ENCODE data around the gene LHPP.

LHPP gene

GRCh38 chr10:124569623-124570470, 108.2 kb downstream of the LHPP start:
- TF ChIP-seq GATA3 (IDR thresholded peaks at IDR 0.05; ENCODE audit: low read depth, low read length) (no peak), GATA2 (IDR thresholded peaks at IDR 0.05; ENCODE audit: low read depth, low read length) (no peak)

- no peak for TF ChIP-seq GATA2 (IDR thresholded peaks at IDR 0.05; ENCODE audit: low read depth, low read length)
- no peak for TF ChIP-seq GATA3 (IDR thresholded peaks at IDR 0.05; ENCODE audit: low read depth, low read length)
These were observed 109.0 kb downstream of the LHPP start for GRCh38 chr10:124570646-124571045.

- TF ChIP-seq GATA2 (IDR thresholded peaks at IDR 0.05; ENCODE audit: low read depth, low read length) (no peak), GATA3 (IDR thresholded peaks at IDR 0.05; ENCODE audit: low read depth, low read length) (no peak)
These were observed 111.1 kb downstream of the LHPP start for GRCh38 chr10:124572751-124573150.

- TF ChIP-seq GATA2 (IDR thresholded peaks at IDR 0.05; ENCODE audit: low read depth, low read length) (no peak), GATA3 (IDR thresholded peaks at IDR 0.05; ENCODE audit: low read depth, low read length) (no peak)
These were observed 112.3 kb downstream of the LHPP start for GRCh38 chr10:124573726-124574455.

GRCh38 chr10:124574456-124575070, 112.9 kb downstream of the LHPP start:
- no peak for TF ChIP-seq GATA3 (IDR thresholded peaks at IDR 0.05; ENCODE audit: low read depth, low read length)
- no peak for TF ChIP-seq GATA2 (IDR thresholded peaks at IDR 0.05; ENCODE audit: low read depth, low read length)

- no peak for TF ChIP-seq GATA2 (IDR thresholded peaks at IDR 0.05; ENCODE audit: low read depth, low read length)
- TF ChIP-seq GATA3 (IDR thresholded peaks at IDR 0.05; ENCODE audit: low read depth, low read length) = no peak
These were observed 113.7 kb downstream of the LHPP start for GRCh38 chr10:124575107-124576035.

- TF ChIP-seq GATA3 (IDR thresholded peaks at IDR 0.05; ENCODE audit: low read depth, low read length) = no peak
- TF ChIP-seq GATA2 (IDR thresholded peaks at IDR 0.05; ENCODE audit: low read depth, low read length) = no peak
These were observed 115.2 kb downstream of the LHPP start for GRCh38 chr10:124576526-124577420.

- TF ChIP-seq GATA2 (IDR thresholded peaks at IDR 0.05; ENCODE audit: low read depth, low read length) = no peak
- no peak for TF ChIP-seq GATA3 (IDR thresholded peaks at IDR 0.05; ENCODE audit: low read depth, low read length)
These were observed 116.0 kb downstream of the LHPP start for GRCh38 chr10:124577651-124578050.

- TF ChIP-seq GATA2 (IDR thresholded peaks at IDR 0.05; ENCODE audit: low read depth, low read length) = no peak
- TF ChIP-seq GATA3 (IDR thresholded peaks at IDR 0.05; ENCODE audit: low read depth, low read length) = no peak
These were observed 116.8 kb downstream of the LHPP start for GRCh38 chr10:124578231-124579010.

GRCh38 chr10:124579011-124579399, 117.4 kb downstream of the LHPP start:
- TF ChIP-seq GATA2 (IDR thresholded peaks at IDR 0.05; ENCODE audit: low read depth, low read length) (no peak), GATA3 (IDR thresholded peaks at IDR 0.05; ENCODE audit: low read depth, low read length) (no peak)

GRCh38 chr10:124586142-124586541, 124.5 kb downstream of the LHPP start:
- TF ChIP-seq GATA3 (IDR thresholded peaks at IDR 0.05; ENCODE audit: low read depth, low read length) = no peak
- no peak for TF ChIP-seq GATA2 (IDR thresholded peaks at IDR 0.05; ENCODE audit: low read depth, low read length)

- no peak for TF ChIP-seq GATA2 (IDR thresholded peaks at IDR 0.05; ENCODE audit: low read depth, low read length)
- no peak for TF ChIP-seq GATA3 (IDR thresholded peaks at IDR 0.05; ENCODE audit: low read depth, low read length)
These were observed 126.2 kb downstream of the LHPP start for GRCh38 chr10:124587811-124588211.

All from SH-SY5Y (cell line).